Bone marrow (tissue), 2 donors: ENCODE measurements around the gene OR2T11.
"Not testable (repeated sequence)": the region's sequence is repeated elsewhere in the genome, so short reads cannot be mapped to it uniquely, and the experiment has no call there.

Source experiments
- DNase-seq, 2 donors: peaks; one replicate each; lab custom pipeline; 2025; lab: John Stamatoyannopoulos, UW

Gene OR2T11, protein sequence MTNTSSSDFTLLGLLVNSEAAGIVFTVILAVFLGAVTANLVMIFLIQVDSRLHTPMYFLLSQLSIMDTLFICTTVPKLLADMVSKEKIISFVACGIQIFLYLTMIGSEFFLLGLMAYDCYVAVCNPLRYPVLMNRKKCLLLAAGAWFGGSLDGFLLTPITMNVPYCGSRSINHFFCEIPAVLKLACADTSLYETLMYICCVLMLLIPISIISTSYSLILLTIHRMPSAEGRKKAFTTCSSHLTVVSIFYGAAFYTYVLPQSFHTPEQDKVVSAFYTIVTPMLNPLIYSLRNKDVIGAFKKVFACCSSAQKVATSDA

DNA sequence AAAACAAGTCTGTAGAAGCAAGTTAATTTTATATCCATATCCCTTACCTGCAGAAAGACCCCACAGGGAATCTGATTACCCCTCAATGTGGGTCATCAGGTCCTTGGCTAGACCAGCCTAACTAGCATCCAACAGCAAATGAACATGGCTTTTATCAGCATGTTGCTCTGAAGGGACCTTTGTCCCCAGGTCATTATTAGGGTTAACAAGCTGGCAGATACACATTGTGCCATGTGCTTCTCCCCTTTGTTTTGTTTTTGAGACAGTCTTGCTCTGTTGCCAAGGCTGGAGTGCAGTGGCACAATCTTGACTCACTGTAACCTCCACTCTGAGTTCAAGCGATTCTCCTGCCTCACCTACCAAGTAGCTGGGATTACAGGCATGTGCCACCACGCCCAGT, at the start of gene OR2T11:
Gene OR2T11 (minus strand): TSS at position 101 of the 400 bp plus-strand sequence. CDS start 7,963 bp downstream, outside the sequence.
- DNase-seq, result not testable (repeated sequence)

DNA sequence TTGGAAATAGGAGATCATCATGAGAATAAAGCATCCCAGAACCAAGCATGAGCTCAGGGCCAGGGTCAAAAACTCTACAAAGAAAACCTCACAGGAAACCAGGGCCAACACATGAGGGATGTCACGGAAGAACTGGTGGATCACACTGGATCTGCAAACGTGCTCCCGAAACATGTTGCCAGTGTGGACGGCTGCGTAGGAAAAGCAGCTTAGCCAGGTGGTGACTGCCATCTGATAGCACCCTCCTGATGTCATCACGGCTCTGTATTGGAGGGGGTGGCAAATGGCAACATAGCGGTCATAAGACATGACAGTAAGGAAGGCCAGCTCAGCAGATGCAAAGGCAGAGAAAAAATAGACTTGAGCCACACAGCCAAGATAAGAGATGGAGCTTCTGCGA, 46.8 kb upstream of the OR2T11 start:
- no peak for DNase-seq

DNA sequence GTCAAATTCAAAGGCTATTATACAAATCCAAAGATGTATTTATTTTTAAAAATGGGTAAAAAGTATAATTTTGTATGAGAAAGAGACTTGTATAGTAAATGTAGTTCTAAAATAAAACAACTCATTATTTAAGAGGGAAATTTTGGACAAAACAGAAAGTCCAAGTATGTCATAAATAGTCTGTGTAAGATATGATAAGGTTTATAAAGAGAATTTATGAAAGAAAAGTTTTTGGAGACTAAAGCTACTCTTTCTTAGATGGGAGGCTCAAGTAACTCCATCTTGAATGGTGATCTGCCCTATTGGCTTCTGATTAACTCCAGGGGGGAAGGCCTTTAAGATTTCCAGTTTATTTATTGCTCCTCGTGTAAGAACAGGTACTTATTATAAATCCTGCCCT, 35.1 kb upstream of the OR2T11 start:
- no peak for DNase-seq

DNA sequence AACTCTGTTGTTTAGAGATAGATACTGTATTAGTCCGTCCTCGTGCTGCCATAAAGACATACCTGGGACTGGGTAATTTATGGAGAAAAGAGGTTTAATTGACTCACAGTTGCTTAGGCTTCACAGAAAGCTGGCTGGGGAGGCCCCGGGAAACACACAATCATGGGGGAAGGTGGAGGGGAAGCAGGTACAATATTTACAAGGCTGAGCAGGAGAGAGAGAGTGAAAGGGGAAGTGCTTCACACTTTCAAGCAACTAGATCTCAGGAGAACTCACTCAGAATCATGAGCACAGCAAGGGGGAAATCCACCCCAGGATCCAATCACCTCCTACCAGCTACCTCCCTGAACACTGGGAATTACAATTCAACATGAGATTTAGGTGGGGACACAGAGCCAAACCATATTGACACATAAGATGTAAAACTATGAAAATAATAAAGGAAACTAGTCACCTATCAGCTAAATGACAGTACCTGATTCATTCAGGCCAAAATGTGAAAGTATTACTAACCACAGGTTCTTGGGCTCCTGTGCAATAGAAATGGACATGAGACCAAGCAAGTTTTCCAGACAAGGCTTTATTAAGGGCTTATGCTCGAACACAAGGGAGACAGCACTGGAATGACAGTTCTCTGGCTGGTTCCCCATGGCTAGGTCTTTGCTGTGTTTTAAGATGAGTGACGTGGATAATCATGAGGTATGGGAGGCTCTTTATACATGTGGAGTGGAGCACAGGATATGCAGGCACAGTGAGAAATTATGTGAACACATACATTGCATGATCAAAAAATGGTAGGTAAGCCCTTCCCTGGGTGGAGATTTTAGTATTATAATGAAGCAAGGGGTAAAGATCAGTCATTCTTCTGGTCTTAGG, 28.8 kb upstream of the OR2T11 start:
- not testable (repeated sequence) for DNase-seq

DNA sequence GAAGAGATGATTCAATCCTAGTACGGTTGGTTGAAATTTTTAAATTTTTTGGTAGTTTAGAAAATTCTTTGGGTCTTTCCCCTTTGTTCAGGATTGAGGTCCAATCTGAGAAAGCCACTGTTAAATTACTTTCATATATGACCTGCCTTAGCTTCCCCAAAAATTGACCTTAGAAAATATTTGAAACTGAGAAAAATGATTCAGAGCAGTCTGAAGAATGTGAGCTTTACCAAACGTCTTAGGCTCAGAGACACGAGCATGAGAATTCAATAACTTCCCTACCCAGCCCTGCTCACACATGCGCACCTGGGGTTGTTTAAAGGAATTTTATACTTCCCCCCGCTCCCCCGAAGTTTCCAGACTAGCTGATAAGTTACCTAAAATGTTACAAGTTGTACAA, 21.9 kb upstream of the OR2T11 start:
- DNase-seq, result not testable (repeated sequence)

DNA sequence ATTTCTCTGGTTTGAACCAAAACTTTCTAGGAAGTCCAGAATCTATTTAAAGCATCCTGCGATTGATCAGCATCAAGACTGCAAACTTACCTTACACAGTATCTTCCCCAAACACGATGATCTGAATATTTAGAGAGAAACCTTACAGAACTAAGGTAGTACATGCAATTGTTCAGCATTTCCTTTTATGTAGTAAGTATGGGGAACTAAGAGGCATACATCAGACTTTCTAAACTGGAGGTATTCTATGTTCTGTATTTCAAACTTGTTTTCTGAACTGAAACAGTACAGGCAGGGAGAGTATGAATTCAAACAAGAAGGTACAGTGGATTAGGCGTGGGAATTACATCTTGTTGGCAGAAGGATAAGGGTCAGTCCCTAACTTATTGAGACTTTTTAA, 20.5 kb upstream of the OR2T11 start, which contains the start of gene OR2T27:
Gene OR2T27 (minus strand): TSS at position 175 of the 400 bp plus-strand sequence. CDS start 4,644 bp downstream, outside the sequence.
- DNase-seq, result not testable (repeated sequence)

DNA sequence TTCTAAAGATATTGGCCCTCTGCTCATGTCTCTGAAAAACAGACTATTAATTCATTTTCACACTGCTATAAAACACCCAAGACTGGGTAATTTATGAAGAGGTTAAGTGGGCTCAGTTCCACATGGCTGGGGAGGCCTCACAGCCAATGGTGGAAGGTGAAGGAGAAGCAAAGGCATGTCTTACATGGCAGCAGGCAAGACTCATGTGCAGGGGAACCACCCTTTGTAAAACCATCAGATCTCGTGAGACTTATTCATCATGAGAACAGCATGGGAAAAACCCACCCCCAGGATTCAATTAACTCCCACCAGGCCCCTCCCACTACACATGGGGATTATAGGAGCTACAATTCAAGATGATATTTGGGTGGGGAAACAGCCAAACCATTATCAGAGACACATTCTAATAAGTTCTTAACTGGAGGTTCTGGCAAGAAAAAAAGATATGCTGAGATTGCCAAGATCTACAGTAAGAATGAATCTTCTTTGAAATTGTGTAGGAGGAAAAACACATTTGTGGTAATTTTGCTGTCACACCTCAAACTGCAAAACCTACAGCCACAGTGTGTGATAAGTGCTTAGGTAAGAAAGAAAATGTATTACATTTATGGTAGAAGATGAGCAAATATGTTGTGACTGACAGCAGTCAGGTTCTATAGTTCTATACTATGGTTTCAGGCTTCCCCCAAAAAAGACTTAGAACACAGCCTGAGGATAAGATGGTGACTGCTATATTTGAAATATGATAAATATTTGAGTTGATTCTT, 14.1 kb upstream of the OR2T11 start:
- DNase-seq, result not testable (repeated sequence)

DNA sequence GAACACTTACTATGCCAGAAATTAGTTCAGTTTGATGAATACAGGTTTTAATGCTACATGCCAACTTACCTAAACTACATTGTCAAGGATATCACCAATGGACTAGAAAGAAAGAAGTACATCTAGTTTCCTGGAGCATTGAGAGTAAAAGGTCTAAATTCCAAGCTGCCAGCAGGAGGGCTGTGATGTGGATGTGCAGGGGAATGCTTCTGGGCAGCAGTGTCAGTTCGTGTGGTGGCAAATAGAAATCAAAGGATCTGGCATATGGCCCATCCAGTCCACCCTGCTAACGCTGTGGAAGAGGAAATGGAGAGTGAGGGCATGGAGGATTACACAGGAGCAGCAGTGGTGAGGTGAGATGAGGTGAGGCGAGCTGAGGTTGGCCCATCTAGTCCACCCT, 10.3 kb upstream of the OR2T11 start, which contains the start of gene OR2T35:
Gene OR2T35 (minus strand): TSS at position 101 of the 400 bp plus-strand sequence. CDS start 6,020 bp downstream, outside the sequence.
- not testable (repeated sequence) for DNase-seq

DNA sequence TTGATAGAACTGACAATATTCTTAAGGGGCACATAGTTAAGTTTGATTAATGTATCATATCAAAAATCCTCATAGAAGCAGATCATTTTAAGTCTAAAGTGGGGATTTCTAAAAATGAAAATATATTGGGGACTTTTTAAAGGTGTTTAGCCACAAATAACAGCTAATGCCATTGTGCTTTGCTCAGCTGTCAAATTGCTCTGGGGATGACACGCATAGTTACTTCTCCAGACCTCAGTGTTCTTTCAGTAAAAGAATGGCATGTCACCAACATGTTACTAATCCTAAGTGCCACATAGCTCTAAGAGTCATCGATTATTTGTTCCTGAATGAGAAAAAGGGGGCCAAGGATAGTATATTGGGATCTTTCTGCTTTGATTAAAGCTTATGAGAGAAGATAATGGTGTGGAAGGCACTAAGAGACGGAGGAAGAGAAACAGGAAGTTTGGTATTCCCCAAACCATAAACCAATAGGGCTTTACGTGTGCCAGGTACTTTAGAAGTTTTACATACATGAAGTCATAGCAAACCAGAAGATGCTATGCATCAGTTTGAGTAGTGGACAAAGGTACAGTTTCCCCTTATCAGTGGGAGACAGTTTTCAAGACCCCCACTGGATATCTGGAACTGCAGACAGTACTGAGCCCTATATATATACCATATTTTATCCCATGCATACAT, 8.2 kb upstream of the OR2T11 start:
- DNase-seq, result not testable (repeated sequence)

DNA sequence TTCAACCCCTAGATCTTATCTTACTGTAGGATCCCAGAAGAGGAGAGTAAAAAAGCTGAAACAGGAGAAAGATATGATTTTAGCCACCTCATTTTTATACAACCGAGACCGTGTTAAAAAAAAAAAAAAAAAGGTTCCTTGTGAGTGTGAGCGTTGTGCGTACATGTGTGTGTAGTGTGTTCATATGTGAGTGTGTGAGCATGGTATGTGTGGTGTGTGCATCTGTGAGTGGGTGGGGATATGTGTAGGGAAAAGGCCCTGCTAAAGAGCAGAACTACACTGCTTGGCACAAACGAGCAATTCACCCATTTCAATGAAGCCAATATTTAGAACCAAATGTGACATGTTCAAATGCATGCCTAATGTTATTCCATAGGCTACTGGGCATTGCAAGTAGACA, 6.7 kb upstream of the OR2T11 start:
- not testable (repeated sequence) for DNase-seq

DNA sequence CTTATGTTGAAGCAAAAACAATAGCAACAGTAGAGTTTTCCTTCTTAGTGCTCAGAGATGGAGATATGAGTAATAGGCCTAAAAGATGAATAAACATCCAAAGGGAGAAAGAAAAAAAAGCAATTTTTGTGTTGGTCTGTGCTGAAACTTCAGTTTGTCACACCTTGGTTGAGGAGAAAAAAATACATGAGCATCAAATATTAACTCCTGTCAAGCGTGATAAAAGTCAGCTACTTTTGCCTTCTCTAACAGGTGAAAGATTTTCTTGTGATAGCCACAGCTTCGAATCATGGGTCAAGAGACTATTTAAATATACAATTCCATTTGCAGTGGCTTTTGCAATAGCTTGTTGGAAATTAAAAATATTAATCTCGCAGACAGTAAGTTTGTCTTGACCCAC, 6.0 kb upstream of the OR2T11 start:
- DNase-seq, result not testable (repeated sequence)

DNA sequence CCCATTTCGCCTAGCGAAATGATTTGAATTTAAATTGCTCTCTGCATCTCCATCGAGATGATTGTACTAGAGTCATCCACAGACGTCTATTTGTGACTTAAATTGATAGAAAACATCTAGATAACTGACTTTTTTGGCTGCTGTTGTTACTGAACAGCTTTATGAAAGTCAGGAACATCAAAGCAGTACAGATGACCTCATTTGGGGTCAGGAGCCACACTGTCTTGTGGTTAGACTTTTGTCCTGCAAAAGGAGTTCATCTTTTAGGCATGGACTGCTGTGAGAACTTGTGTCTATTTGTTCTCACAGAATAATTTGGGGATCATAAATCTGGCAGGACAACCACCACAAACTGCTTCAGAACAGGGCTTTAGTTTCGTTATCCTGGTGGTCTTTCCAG, 4.8 kb upstream of the OR2T11 start:
- DNase-seq, result not testable (repeated sequence)

DNA sequence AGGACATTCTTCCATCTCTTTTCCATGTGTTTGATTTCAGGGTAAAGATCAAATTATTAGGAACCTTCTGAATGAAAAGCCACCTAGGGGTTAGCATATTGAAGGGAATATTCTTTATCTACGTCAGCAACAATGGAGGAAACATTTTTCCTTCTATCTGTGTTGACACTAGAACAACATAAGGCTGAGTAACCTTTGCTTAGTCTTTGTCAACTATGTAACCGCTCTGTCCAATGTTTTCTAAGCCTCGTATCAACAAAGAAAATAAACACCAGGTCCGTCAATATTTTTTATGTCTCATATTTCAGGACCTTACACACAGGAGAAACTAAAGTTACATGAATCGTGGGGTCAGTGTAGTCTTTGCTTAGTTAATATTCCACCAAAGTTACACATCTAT, 1.7 kb upstream of the OR2T11 start:
- DNase-seq, result not testable (repeated sequence)

DNA sequence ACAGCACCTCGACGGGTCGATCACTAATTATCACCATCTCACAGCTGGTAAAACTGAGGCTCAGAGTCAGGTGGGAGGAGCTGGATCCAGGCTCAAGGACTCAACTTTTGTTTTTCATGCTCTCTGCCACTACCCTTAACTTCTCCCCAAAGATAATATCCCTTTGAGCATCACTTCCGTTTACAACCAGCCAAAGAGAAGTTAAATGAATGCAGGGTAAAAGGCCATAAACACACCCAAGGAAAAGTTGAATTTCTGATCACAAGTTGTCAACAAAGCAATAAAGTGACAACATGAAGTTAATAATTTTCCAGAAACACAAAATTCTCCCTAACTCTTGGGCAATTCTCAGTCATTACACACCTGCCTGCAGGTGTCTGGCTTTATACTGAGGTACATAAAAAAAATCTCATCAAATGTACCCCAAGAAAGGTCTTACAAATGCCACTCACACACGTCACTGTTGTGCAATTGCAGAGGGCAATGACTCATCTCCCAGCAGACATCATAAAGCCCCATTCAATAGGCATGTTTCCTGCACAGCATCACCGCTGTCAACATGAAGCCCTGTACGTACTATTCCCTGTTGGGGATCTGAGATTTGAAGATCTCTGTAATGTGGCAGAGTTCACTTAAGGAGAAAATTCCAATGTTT, 3.4 kb downstream of the OR2T11 start:
- no peak for DNase-seq

DNA sequence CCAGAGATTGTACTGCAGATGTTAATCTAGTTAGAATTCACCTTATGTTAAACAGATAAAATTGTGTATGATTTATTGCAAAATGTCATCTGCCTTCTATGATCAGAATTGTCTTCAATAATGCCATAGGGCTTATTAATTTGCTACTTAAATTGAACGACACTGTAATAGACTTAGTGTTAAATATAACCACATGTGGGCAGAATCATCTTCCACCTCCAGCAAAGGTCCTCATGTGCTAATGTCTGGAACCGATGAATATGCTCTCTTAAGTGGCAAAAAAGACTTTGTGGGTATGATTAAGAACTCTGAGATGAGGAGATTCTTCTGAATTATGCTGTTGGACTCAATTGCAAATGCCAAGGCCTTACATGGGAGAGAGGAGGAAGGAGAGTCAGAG, 4.3 kb downstream of the OR2T11 start:
- DNase-seq, result no peak

DNA sequence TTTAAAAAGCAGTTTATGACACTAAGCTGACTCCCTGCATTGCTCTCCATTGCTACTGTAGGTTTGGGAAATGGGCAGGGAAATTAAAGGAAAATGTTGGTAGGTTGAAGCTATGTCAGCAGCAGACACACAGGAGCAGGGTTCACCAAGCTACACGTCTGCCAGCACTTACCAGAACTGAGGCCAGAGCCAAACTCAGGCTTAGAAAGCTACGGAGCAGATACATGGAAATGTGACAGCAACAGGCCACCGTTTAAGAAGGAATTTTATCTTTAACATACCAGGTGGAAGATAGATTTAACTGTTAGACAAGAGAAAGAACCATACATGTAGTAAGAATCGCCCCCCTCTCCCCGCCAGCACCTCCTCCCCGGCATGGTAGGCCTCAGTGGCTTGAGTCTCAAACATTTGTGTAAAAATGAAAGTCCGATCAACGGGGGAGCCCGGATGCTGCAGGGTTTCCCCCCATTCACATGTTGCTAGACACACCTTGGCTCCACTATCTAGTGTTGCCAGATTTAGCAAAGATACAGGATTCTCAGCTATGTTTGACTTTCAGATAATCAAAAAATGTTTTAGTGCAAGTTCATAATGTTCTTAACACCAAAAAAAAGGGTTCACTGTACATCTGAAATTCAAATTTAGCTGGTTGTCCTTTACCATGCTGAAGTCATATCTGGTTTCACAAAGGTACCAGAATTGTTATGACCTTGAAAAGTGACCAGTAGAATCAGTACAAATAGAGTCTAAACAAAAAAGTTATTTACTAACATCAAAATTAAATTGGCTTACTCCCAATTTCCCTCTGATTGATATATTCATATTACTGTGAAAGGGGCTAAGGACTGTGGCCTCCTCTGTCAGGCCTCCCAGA, 6.7 kb downstream of the OR2T11 start:
- DNase-seq, result no peak

DNA sequence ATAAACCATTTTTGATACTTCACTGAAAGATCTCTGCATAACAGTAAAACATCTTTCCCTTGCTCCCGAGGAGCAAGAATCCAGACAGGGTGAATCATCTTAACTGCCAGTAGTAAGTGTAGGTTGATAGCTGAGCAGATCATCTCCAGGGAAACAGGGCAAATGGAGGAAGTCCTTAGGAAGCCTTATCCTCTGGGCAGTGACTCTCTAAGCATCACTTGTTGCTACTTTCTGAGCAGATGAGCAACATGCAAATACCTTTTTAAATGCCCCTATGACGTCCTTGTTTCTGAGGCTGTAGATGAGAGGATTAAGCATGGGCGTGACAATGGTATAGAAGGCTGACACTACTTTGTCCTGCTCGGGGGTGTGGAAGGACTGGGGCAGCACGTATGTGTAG, 8.9 kb downstream of the OR2T11 start:
- no peak for DNase-seq

DNA sequence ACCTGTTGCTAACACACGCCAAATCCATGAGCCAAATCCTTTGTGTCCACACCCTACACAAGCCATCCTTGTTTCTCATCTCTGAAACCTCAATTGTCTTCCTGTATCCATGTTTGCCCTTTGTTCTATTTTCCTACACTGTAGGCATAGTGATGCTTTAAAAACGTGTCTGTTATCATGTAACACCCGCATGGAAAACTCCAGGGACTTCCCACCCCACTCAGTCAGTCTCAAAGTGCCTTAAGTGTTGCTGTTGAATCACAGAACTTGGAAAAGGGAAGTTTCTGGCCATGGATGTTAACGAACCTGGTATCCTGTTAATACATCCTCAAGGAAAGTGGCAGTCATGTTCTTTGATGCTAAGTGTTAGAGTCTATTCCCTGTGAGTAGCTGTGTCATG, 9.7 kb downstream of the OR2T11 start:
- no peak for DNase-seq

DNA sequence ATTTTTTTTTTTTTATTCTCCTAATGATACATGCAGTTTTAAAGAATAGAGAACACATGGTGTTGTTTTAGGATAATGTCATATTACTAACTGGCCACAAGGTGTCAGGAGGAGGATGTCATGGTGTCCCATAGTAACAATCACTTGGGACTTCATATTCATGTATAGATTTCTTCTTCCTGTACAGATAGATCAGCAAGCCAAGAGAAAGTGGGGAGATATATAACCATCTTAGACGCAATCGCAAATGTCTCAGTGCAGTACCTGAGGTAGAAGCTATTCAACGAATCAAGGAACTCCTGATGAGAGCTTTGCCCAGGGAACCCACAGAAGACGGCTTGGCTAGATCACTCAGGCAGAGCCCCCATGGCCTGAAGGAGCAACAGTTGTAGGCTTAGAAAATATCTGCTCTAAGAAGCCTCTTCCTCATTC, 12.3 kb downstream of the OR2T11 start:
- DNase-seq, result no peak

DNA sequence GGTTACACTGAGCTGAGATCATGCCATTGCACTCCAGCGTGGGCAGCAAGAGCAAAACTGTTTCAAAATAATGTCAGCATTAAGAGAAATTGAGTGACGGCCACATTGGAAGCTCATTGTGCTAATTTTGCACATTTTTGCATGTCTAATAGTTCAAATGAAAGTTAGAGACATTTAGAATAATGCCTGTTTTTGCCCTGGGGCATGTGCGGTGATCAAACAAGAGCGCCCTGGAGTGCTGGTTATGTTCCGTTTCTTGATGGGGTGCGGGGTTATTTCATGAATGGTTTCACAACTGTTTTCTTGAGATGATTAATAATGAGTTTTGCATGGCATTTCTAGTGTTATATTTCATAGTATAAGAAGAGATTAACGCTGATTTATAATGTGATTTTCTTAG, 13.1 kb downstream of the OR2T11 start:
- no peak for DNase-seq
